K562 (cell line): ENCODE results near the gene PRMT7. TPM values are rescaled to one million over a fixed set of nuclear protein-coding genes. Genes with fewer than 3 reads are reported as not detected.

Source experiments
- ATAC-seq: fragments of 200-7000 bp; cut with Tn5 transposase; 3 replicates; pipeline ENCODE4 v1.9.1; 2020; ENCODE audit warnings: moderate library complexity
- BruUV-seq: library from RNA; stranded (reverse); fragments of 400-500 nt; replicated peaks from 2 replicates; lab custom pipeline; 2021; lab: Mats Ljungman, UMichigan
- CTCF ChIA-PET: fragments of 300-600 bp; formaldehyde crosslinking; extraction: SDS; loops from one replicate; lab custom pipeline; 2021; ENCODE audit warnings: low intra/inter-chr PET ratio; lab: Yijun Ruan, JAX
- POLR2A ChIA-PET: fragments of 300-600, 350-650 bp; sonication (Branson Sonifier 250); formaldehyde crosslinking; extraction: SDS; loops from one replicate; lab custom pipeline; 2021; ENCODE audit warnings: antibody characterized with exemption, inconsistent platforms; lab: Yijun Ruan, JAX
- DNase-seq, 4 experiments: peaks; one replicate each; pipeline versions ENCODE4 v3.0.0 to v3.0.0-alpha.2; 2011 to 2018; ENCODE audit warnings: low spot score in 3 of 4, mixed read lengths in 3 of 4; ENCODE audit errors: extremely low read depth in 1 of 4
- FAIRE-seq: peaks from 2 replicates; lab custom pipeline; 2011; peaks lifted over from hg19 to GRCh38; lab: Jason Lieb, UNC
- H2AFZ ChIP-seq: 2 replicates; pipeline ENCODE4 v1.6.0; 2011; ENCODE audit warnings: low read depth, low read length, control low read depth, inconsistent platforms
- H3K27ac ChIP-seq: fragments of 200-600 bp; 3 replicates; pipeline ENCODE4 v1.8.0; 2011; ENCODE audit warnings: low read depth, mild to moderate bottlenecking, control low read depth, inconsistent platforms, low read length, moderate library complexity, mixed read lengths; ENCODE audit errors: extremely low read depth
- H3K27me3 ChIP-seq, 2 experiments: fragments of 300-600 bp in 1 of 2; 2 replicates in 1 of 2; 3 replicates in 1 of 2; pipeline versions ENCODE4 v1.6.0 to v1.8.0; 2011; ENCODE audit warnings: inconsistent platforms in 2 of 2, low read length in 2 of 2, mild to moderate bottlenecking in 1 of 2, mixed read lengths in 1 of 2, moderate library complexity in 1 of 2; ENCODE audit not compliant: control insufficient read depth in 2 of 2, insufficient read depth in 2 of 2
- H3K36me3 ChIP-seq: fragments of 300-600 bp; 3 replicates; pipeline ENCODE4 v1.8.0; 2011; ENCODE audit warnings: mild to moderate bottlenecking, low read length, inconsistent platforms; ENCODE audit not compliant: control insufficient read depth, insufficient read depth
- H3K4me1 ChIP-seq, 2 experiments: fragments of 200-600 bp in 1 of 2; replicated peaks in 1 of 2; 2 replicates in 1 of 2; 3 replicates in 1 of 2; pipeline versions ENCODE4 v1.5.1 to v1.8.0; 2011; ENCODE audit warnings: inconsistent platforms in 2 of 2, low read length in 2 of 2, mild to moderate bottlenecking in 1 of 2, mixed read lengths in 1 of 2, moderate library complexity in 1 of 2; ENCODE audit not compliant: control insufficient read depth in 2 of 2, insufficient read depth in 2 of 2
- H3K4me2 ChIP-seq: 2 replicates; pipeline ENCODE4 v1.6.1; 2011; ENCODE audit warnings: low read length, control low read depth, inconsistent platforms, mixed read lengths; ENCODE audit not compliant: insufficient read depth
- H3K4me3 ChIP-seq: fragments of 200-600 bp; sonication (generic), shearing (Covaris generic); 2 replicates; pipeline ENCODE4 v1.5.1; 2016; ENCODE audit warnings: control low read depth, inconsistent platforms
- H3K79me2 ChIP-seq: fragments of 200-600 bp; 3 replicates; pipeline ENCODE4 v1.8.0; 2011; ENCODE audit warnings: low read length, inconsistent platforms; ENCODE audit not compliant: control insufficient read depth, insufficient read depth
- H3K9ac ChIP-seq, 2 experiments: 2 replicates each; pipeline versions ENCODE4 v1.6.0 to v1.6.1; 2011; ENCODE audit warnings: low read depth in 2 of 2, low read length in 2 of 2, control low read depth in 1 of 2, inconsistent platforms in 1 of 2, mild to moderate bottlenecking in 1 of 2, mixed read lengths in 1 of 2; ENCODE audit not compliant: insufficient read depth in 1 of 2
- H3K9me1 ChIP-seq: one replicate; pipeline ENCODE4 v1.6.0; 2011; ENCODE audit warnings: inconsistent platforms, mild to moderate bottlenecking, low read length, moderate library complexity; ENCODE audit not compliant: control insufficient read depth, insufficient read depth
- H3K9me3 ChIP-seq: replicated peaks from 2 replicates; pipeline ENCODE4 v1.5.1; 2011; ENCODE audit warnings: low read depth, low read length, inconsistent platforms; ENCODE audit not compliant: control insufficient read depth, insufficient read depth
- H4K20me1 ChIP-seq: replicated peaks from 2 replicates; pipeline ENCODE4 v1.6.1; 2011; ENCODE audit warnings: low read length, inconsistent platforms, mixed read lengths; ENCODE audit not compliant: control insufficient read depth, insufficient read depth
- CBFA2T2 ChIP-seq: fragments of 450-650 bp; conservative IDR thresholded peaks from 2 replicates; pipeline ENCODE4 v1.6.1; 2017; ENCODE audit warnings: mild to moderate bottlenecking
- ETV5 ChIP-seq: sonication (generic); formaldehyde crosslinking; IDR thresholded peaks from 2 replicates; pipeline ENCODE4 v1.4.0; 2020; ENCODE audit warnings: low read depth, mild to moderate bottlenecking, missing genetic modification reagents
- GABPA ChIP-seq: fragments of 200-800 bp; sonication (Bioruptor generic); conservative IDR thresholded peaks from 2 replicates; pipeline ENCODE4 v1.6.1; 2016; ENCODE audit warnings: low read depth, missing genetic modification characterization, missing compliant biosample characterization
- HDAC8 ChIP-seq: fragments of 450-650 bp; IDR thresholded peaks from 2 replicates; pipeline ENCODE4 v1.6.1; 2016; ENCODE audit warnings: mild to moderate bottlenecking, missing genetic modification characterization, moderate library complexity, missing compliant biosample characterization
- HNRNPH1 ChIP-seq: fragments of 200-400 bp; formaldehyde crosslinking; optimal IDR thresholded peaks from 2 replicates; pipeline ENCODE3; 2017; ENCODE audit warnings: low read depth, mild to moderate bottlenecking, low read length, moderate library complexity
- ILF3 ChIP-seq: fragments of 450-650 bp; IDR thresholded peaks from 2 replicates; pipeline ENCODE4 v1.6.1; 2018; ENCODE audit warnings: antibody characterized with exemption, mild to moderate bottlenecking, moderate library complexity, borderline replicate concordance
- MEF2D ChIP-seq: conservative IDR thresholded peaks from 2 replicates; pipeline ENCODE4 v1.6.1; 2016; ENCODE audit warnings: low read depth, missing genetic modification characterization, missing compliant biosample characterization
- NR3C1 ChIP-seq: sonication (generic); formaldehyde crosslinking; IDR thresholded peaks from 2 replicates; pipeline ENCODE4 v1.8.1; 2022; ENCODE audit warnings: missing genetic modification reagents
- SMAD4 ChIP-seq: fragments of 250-450 bp; sonication (Bioruptor Pico); conservative IDR thresholded peaks from 2 replicates; pipeline ENCODE4 v1.8.0; 2021; ENCODE audit warnings: inconsistent platforms, mild to moderate bottlenecking, moderate library complexity
- U2AF2 ChIP-seq: fragments of 200-400 bp; formaldehyde crosslinking; optimal IDR thresholded peaks from 2 replicates; pipeline ENCODE3; 2017; ENCODE audit warnings: low read depth, mild to moderate bottlenecking, low read length
- ZBTB17 ChIP-seq: fragments of 450-650 bp; formaldehyde crosslinking; IDR thresholded peaks from 2 replicates; pipeline ENCODE4 v1.4.0; 2020; ENCODE audit warnings: mild to moderate bottlenecking
- ZNF561 ChIP-seq: fragments of 450-650 bp; formaldehyde crosslinking; conservative IDR thresholded peaks from 2 replicates; pipeline ENCODE4 v1.4.0; 2020; ENCODE audit warnings: mild to moderate bottlenecking, moderate library complexity
- ZNF717 ChIP-seq: fragments of 250-450 bp; sonication (Bioruptor Pico); IDR thresholded peaks from 2 replicates; pipeline ENCODE4 v1.5.0; 2021
- WGBS: fragments of 100-300 bp; shearing (Covaris generic); methylation state at CpG from one replicate; pipeline ENCODE4 v1.1.6; 2016; ENCODE audit warnings: low coverage, mixed read lengths; ENCODE audit not compliant: insufficient coverage; ENCODE audit errors: missing lambda C conversion rate; 5-methylcytosine and 5-hydroxymethylcytosine counted together
- in situ Hi-C: fragments of 300-500 bp; cut with MboI; formaldehyde crosslinking; loops from 4 replicates; pipeline ENCODE4 v1.15.0; 2018; ENCODE audit warnings: inconsistent platforms, mixed read lengths
- intact Hi-C: fragments of 100-400 bp; cut with micrococcal nuclease; formaldehyde crosslinking; loops from 2 replicates; pipeline ENCODE4 v1.14.2; 2022
- polyA plus RNA-seq, 8 experiments: library from polyadenylated mRNA; depleted of rRNA in 4 of 8; stranded (reverse) in 5 of 8; unstranded in 3 of 8; fragments of >200 nt; fragmentation: Nextera tagmentation in 2 of 8; fragmentation: Illumina TruSeq in 1 of 8; extraction: Ambion mirVana in 2 of 8; extraction: Trizol in 1 of 8; gene quantifications; 2 replicates each; pipeline versions ENCODE4 v1.2.1 to v1.2.3, GENCODE V29; 2011 to 2014; ENCODE audit warnings: inconsistent platforms in 1 of 8, missing spikeins in 1 of 8
- total RNA-seq, 7 experiments: library from RNA; depleted of rRNA in 6 of 7; stranded (reverse); fragments of >200 nt in 6 of 7; fragmentation: Illumina TruSeq in 2 of 7; extraction: Trizol in 2 of 7; gene quantifications; 2 replicates each; pipeline versions ENCODE4 v1.2.1 to v1.2.3, GENCODE V29; 2011 to 2021; ENCODE audit warnings: low replicate concordance in 1 of 7
- TF ChIP-seq, protein P1 (sequence below): conservative IDR thresholded peaks from 2 replicates; pipeline ENCODE4 v1.6.1; 2011; ENCODE audit warnings: low read depth, mild to moderate bottlenecking, low read length; ENCODE audit not compliant: control insufficient read depth

The PRMT7 gene
- total and polyA plus RNA-seq, 9 of the 15 experiments (the other 6 are each of a cell fraction or from before 2014, with no cell fraction given) = 6.4 to 88.8 (median 73.1) TPM

DNA sequence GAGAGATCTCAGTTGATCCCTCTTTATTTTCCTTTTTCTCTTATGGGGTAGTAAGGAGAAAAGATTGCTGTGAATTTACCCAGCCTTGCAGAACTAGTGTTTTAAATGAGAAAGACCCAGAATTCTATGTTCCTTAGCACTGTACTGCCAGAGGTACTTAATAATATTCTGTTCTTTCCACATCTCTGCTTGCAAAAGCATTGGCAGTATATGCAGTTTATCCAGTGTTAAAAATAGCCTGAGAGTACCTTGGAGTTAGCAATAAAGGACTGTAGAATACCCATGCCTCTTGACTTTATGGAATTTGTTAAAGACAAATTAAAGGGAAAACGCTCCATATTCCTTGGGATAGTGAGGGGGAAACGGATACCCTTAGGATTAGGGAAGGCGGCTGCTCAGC lies 34.6 kb upstream of the PRMT7 start:
- intact Hi-C loops = no loop called here
- no peaks in the 10 kb centered on the region for H3K9me3 ChIP-seq
- H3K27me3 ChIP-seq = no peaks in the 10 kb centered on the region
- peaks cover 26% of the 10 kb centered on the region for H3K79me2 ChIP-seq
- H3K9me1 ChIP-seq = no peaks in the 10 kb centered on the region
- no peak overlapping the region for H2AFZ ChIP-seq
- peaks cover 0 to 9% of the 10 kb centered on the region in 2 experiments; a peak in 1 of 5 replicates for H3K4me1 ChIP-seq
- POLR2A ChIA-PET = interaction anchor here (1.0 to 1.7 kb wide), 3 partner anchors 12 to 34 kb away, joined by 3 to 7 read pairs (median 4); partner anchors contain the start of genes PRMT7 and SLC7A6OS
- H3K36me3 ChIP-seq = peaks cover 58% of the 10 kb centered on the region
- H3K27ac ChIP-seq = no peak overlapping the region
- no peak overlapping the region for H3K4me3 ChIP-seq
- no peak for DNase-seq
- peaks cover 17% of the 10 kb centered on the region for H4K20me1 ChIP-seq
- 93% methylated on average over 3 of the region's 3 CpGs for WGBS
- in situ Hi-C loops = no loop called here
- H3K9ac ChIP-seq = no peak overlapping the region
- TF ChIP-seq CBFA2T2 = no peak
- no peak for TF ChIP-seq HNRNPH1
- no peak for TF ChIP-seq ZNF717
- no peak for TF ChIP-seq ZBTB17 (CRISPR knock-in tag)
- TF ChIP-seq U2AF2 = no peak
- TF ChIP-seq, protein P1, sequence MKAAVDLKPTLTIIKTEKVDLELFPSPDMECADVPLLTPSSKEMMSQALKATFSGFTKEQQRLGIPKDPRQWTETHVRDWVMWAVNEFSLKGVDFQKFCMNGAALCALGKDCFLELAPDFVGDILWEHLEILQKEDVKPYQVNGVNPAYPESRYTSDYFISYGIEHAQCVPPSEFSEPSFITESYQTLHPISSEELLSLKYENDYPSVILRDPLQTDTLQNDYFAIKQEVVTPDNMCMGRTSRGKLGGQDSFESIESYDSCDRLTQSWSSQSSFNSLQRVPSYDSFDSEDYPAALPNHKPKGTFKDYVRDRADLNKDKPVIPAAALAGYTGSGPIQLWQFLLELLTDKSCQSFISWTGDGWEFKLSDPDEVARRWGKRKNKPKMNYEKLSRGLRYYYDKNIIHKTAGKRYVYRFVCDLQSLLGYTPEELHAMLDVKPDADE = no peak
- no peak for TF ChIP-seq ILF3
- no peak for TF ChIP-seq SMAD4 (CRISPR knock-in tag)
- TF ChIP-seq ZNF561 (CRISPR knock-in tag) = no peak
- TF ChIP-seq ETV5 (CRISPR knock-in tag) = no peak
- TF ChIP-seq NR3C1 = no peak
- no peak for TF ChIP-seq MEF2D (tag)
- no peak for TF ChIP-seq GABPA
- no peak for TF ChIP-seq HDAC8 (tag)
- no peak for ATAC-seq
- H3K4me2 ChIP-seq = no peak overlapping the region
- no peak for FAIRE-seq
- CTCF ChIA-PET = no interaction called here
- no TSS peak for BruUV-seq
